ENCODE data around the gene UNC5A.
A peak's percentile ranks its signal among the peaks of the same experiment; 100 is the strongest.

Gene UNC5A

DNA sequence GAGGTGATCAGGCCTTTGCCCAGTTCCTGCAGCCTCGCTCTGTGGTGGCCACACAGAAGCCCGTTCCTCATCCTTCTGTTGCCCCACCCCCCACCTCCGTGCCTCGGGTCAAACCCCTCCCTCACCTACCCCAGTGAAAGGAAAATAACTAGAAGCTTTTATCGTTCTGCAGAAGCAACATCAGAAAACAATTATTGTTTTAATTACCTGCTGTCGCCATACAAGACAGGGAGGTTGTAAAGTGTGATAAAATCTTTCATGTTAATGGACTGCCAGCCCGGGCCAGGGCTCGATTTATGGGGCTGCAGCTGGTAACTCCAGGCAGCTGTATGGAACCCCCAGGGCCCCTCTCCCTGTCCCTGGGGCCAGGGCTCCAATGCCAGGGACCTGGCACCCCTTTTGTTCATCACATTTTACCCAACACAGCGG lies 20.6 kb downstream of the UNC5A start:
- no peak overlapping the region for H3K18ac ChIP-seq (ENCODE audit: low read length)

DNA sequence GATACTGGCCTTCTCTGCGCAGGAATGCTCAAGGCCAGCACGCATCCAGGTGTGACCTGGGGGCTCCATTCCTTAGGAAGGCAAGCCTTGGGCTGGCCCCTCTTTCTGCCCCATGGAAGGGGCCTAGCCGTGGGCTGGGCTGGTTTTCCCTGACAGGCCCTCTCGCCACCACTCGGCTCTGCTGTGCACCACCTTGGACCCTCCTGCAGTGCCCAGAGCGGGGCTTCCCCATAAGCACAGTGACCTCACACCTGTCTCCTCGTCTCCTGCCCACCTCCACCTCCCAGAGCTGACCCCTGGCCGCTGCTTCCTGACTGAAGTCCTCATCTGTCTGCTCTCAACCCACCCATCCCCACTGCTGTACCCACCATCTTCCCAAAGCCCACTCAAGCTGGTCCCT lies 21.1 kb downstream of the UNC5A start:
- Histone ChIP-seq H2AFZ (ENCODE audit: insufficient read depth, low read length, poor library complexity) (no peak overlapping the region), H4K12ac (ENCODE audit: low read depth, low read length) (no peak overlapping the region), H4K8ac (ENCODE audit: low read depth, low read length) (no peak overlapping the region), H3K79me1 (ENCODE audit: low read length) (no peaks in the 10 kb centered on the region), H4K91ac (ENCODE audit: low read depth, low read length) (no peak overlapping the region), H3K14ac (ENCODE audit: low read length) (no peak overlapping the region), H3K23ac (ENCODE audit: low read length) (no peak overlapping the region), H3K27me3 (ENCODE audit: insufficient read depth, low read length) (no peaks in the 10 kb centered on the region), H3K4me3 (ENCODE audit: low read depth, low read length) (no peak overlapping the region), H2BK120ac (ENCODE audit: insufficient read depth, low read length, poor library complexity) (no peak overlapping the region), H3K36me3 (ENCODE audit: control insufficient read depth in 1 of 2, insufficient read depth in 2 of 2, low read length in 2 of 2) (no peaks in the 10 kb centered on the region), H3K27ac (ENCODE audit: low read depth, low read length) (no peak overlapping the region), H2BK5ac (ENCODE audit: low read depth, low read length, poor library complexity) (no peak overlapping the region), H3K9me3 (ENCODE audit: insufficient read depth, low read depth, low read length) (peaks cover 6% of the 10 kb centered on the region), H3K4me2 (ENCODE audit: low read length) (no peak overlapping the region), H2BK12ac (ENCODE audit: low read length) (no peak overlapping the region), H3K18ac (ENCODE audit: low read length) (no peak overlapping the region), H3K4me1 (ENCODE audit: control insufficient read depth in 1 of 2, insufficient read depth in 2 of 2, low read length in 2 of 2) (no peaks in the 10 kb centered on the region), H3K9ac (ENCODE audit: low read length) (no peak overlapping the region), H3K79me2 (ENCODE audit: control insufficient read depth, insufficient read depth, low read length, poor library complexity) (no peaks in the 10 kb centered on the region), H2AK5ac (ENCODE audit: low read length) (no peak overlapping the region), H3K4ac (ENCODE audit: low read depth, low read length) (no peak overlapping the region)
- no CpG with 5 or more reads among the region's 8 CpGs for WGBS (ENCODE audit: extremely low coverage, insufficient coverage, insufficient read length)
- DNase-seq: no peak

More for the DNA sequence above, 20.6 kb downstream of the UNC5A start:
- Histone ChIP-seq H2BK5ac (ENCODE audit: low read depth, low read length, poor library complexity) (no peak overlapping the region), H3K9ac (ENCODE audit: low read length) (no peak overlapping the region), H3K27ac (ENCODE audit: low read depth, low read length) (no peak overlapping the region), H3K79me2 (ENCODE audit: control insufficient read depth, insufficient read depth, low read length, poor library complexity) (no peaks in the 10 kb centered on the region), H3K23ac (ENCODE audit: low read length) (no peak overlapping the region), H3K27me3 (ENCODE audit: insufficient read depth, low read length) (no peaks in the 10 kb centered on the region), H2BK12ac (ENCODE audit: low read length) (no peak overlapping the region), H2AK5ac (ENCODE audit: low read length) (no peak overlapping the region), H3K4ac (ENCODE audit: low read depth, low read length) (no peak overlapping the region), H2AFZ (ENCODE audit: insufficient read depth, low read length, poor library complexity) (no peak overlapping the region), H4K8ac (ENCODE audit: low read depth, low read length) (no peak overlapping the region), H3K4me1 (ENCODE audit: control insufficient read depth in 1 of 2, insufficient read depth in 2 of 2, low read length in 2 of 2) (no peaks in the 10 kb centered on the region), H3K14ac (ENCODE audit: low read length) (no peak overlapping the region), H4K91ac (ENCODE audit: low read depth, low read length) (no peak overlapping the region), H3K4me3 (ENCODE audit: low read depth, low read length) (peak overlapping the region; percentile 8), H4K12ac (ENCODE audit: low read depth, low read length) (no peak overlapping the region), H2BK120ac (ENCODE audit: insufficient read depth, low read length, poor library complexity) (no peak overlapping the region), H3K4me2 (ENCODE audit: low read length) (no peak overlapping the region), H3K36me3 (ENCODE audit: control insufficient read depth in 1 of 2, insufficient read depth in 2 of 2, low read length in 2 of 2) (no peaks in the 10 kb centered on the region), H3K9me3 (ENCODE audit: insufficient read depth, low read depth, low read length) (peaks cover 6% of the 10 kb centered on the region), H3K79me1 (ENCODE audit: low read length) (no peaks in the 10 kb centered on the region)
- DNase-seq: no peak
- no CpG with 5 or more reads among the region's 9 CpGs for WGBS (ENCODE audit: extremely low coverage, insufficient coverage, insufficient read length)

DNA sequence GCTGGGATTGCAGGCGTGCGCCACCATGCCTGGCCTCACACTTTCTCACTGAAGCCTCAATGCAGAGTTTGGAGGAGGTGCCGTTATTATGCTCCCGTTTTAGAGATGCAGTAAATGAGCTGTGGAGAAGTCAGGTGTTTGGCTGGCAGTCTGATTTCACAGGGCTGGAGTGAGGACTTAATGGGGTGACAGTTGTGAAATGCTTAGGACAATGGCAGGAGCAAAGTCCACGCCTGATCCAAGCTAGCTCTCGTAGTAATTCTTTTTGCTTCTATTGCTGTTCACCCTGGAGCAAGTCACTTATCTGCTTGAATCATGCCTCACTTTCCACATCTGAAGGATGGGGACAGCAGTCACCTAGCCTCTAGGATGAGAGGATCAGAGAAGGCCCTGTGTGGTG lies 21.8 kb downstream of the UNC5A start:
- Histone ChIP-seq H3K4ac (ENCODE audit: low read depth, low read length) (no peak overlapping the region), H3K9me3 (ENCODE audit: insufficient read depth, low read depth, low read length) (peaks cover 6% of the 10 kb centered on the region)
- no CpG with 5 or more reads among the region's 6 CpGs for WGBS (ENCODE audit: extremely low coverage, insufficient coverage, insufficient read length)

DNA sequence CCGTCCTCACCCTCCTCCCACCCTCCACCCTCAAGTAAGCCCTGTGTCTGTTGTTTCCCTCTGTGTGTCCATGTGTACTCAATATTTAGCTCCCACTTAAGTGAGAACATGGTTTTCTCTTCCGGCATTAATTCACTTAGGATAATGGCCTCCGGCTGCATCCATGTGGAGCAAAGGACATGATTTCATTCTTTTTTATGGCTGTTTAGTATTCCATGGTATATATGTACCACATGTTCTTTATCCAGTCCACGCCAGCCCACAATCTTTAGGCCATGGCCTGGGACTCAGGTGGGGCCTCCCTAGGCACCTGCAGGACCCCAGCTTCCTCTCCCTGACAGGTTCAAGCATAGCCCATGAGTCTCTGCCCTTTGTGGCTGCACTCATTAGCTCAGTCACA lies 22.9 kb downstream of the UNC5A start:
- Histone ChIP-seq H3K9me3 (ENCODE audit: insufficient read depth, low read depth, low read length) (peaks cover 6% of the 10 kb centered on the region), H3K9ac (ENCODE audit: low read length) (no peak overlapping the region), H3K79me1 (ENCODE audit: low read length) (no peaks in the 10 kb centered on the region), H4K91ac (ENCODE audit: low read depth, low read length) (no peak overlapping the region), H3K4me2 (ENCODE audit: low read length) (no peak overlapping the region), H3K4me1 (ENCODE audit: control insufficient read depth in 1 of 2, insufficient read depth in 2 of 2, low read length in 2 of 2) (no peaks in the 10 kb centered on the region), H3K36me3 (ENCODE audit: control insufficient read depth in 1 of 2, insufficient read depth in 2 of 2, low read length in 2 of 2) (no peaks in the 10 kb centered on the region), H3K27ac (ENCODE audit: low read depth, low read length) (no peak overlapping the region), H2BK120ac (ENCODE audit: insufficient read depth, low read length, poor library complexity) (no peak overlapping the region), H3K79me2 (ENCODE audit: control insufficient read depth, insufficient read depth, low read length, poor library complexity) (no peaks in the 10 kb centered on the region), H3K23ac (ENCODE audit: low read length) (no peak overlapping the region), H2BK12ac (ENCODE audit: low read length) (no peak overlapping the region), H2AFZ (ENCODE audit: insufficient read depth, low read length, poor library complexity) (no peak overlapping the region), H4K8ac (ENCODE audit: low read depth, low read length) (no peak overlapping the region), H4K12ac (ENCODE audit: low read depth, low read length) (no peak overlapping the region), H3K14ac (ENCODE audit: low read length) (no peak overlapping the region), H3K4me3 (ENCODE audit: low read depth, low read length) (no peak overlapping the region), H2BK5ac (ENCODE audit: low read depth, low read length, poor library complexity) (no peak overlapping the region), H3K18ac (ENCODE audit: low read length) (no peak overlapping the region), H3K27me3 (ENCODE audit: insufficient read depth, low read length) (no peaks in the 10 kb centered on the region), H2AK5ac (ENCODE audit: low read length) (no peak overlapping the region), H3K4ac (ENCODE audit: low read depth, low read length) (no peak overlapping the region)
- WGBS (ENCODE audit: extremely low coverage, insufficient coverage, insufficient read length): no CpG with 5 or more reads among the region's 4 CpGs
- DNase-seq: no peak

More for the DNA sequence above, 21.8 kb downstream of the UNC5A start:
- DNase-seq: no peak
- no peak overlapping the region for H3K27ac ChIP-seq (ENCODE audit: low read depth, low read length)
- H2BK120ac ChIP-seq (ENCODE audit: insufficient read depth, low read length, poor library complexity): no peak overlapping the region
- no peaks in the 10 kb centered on the region for H3K4me1 ChIP-seq (ENCODE audit: control insufficient read depth in 1 of 2, insufficient read depth in 2 of 2, low read length in 2 of 2)
- H3K9ac ChIP-seq (ENCODE audit: low read length): no peak overlapping the region
- no peaks in the 10 kb centered on the region for H3K27me3 ChIP-seq (ENCODE audit: insufficient read depth, low read length)
- H3K23ac ChIP-seq (ENCODE audit: low read length): no peak overlapping the region
- H3K4me2 ChIP-seq (ENCODE audit: low read length): no peak overlapping the region
- no peak overlapping the region for H2AFZ ChIP-seq (ENCODE audit: insufficient read depth, low read length, poor library complexity)
- H4K8ac ChIP-seq (ENCODE audit: low read depth, low read length): no peak overlapping the region
- H2BK12ac ChIP-seq (ENCODE audit: low read length): no peak overlapping the region
- H3K18ac ChIP-seq (ENCODE audit: low read length): no peak overlapping the region
- no peak overlapping the region for H3K14ac ChIP-seq (ENCODE audit: low read length)
- no peak overlapping the region for H4K91ac ChIP-seq (ENCODE audit: low read depth, low read length)
- no peak overlapping the region for H2AK5ac ChIP-seq (ENCODE audit: low read length)
- no peak overlapping the region for H2BK5ac ChIP-seq (ENCODE audit: low read depth, low read length, poor library complexity)
- no peaks in the 10 kb centered on the region for H3K79me1 ChIP-seq (ENCODE audit: low read length)
- no peak overlapping the region for H3K4me3 ChIP-seq (ENCODE audit: low read depth, low read length)
- no peaks in the 10 kb centered on the region for H3K36me3 ChIP-seq (ENCODE audit: control insufficient read depth in 1 of 2, insufficient read depth in 2 of 2, low read length in 2 of 2)
- H4K12ac ChIP-seq (ENCODE audit: low read depth, low read length): no peak overlapping the region
- no peaks in the 10 kb centered on the region for H3K79me2 ChIP-seq (ENCODE audit: control insufficient read depth, insufficient read depth, low read length, poor library complexity)

Data from trophoblast cell (in vitro differentiated cells and primary cell).